Mucosa of rectum (tissue), 2 donors: ENCODE measurements around the gene ZC3H14.
A peak's percentile ranks its signal among the peaks of the same experiment; 100 is the strongest.

Experiments
- H3K27ac ChIP-seq, 2 donors: one replicate each; pipeline ENCODE4 v1.7.0; 2013; ENCODE audit warnings: inconsistent platforms in 2 of 2, low read depth in 2 of 2, low read length in 2 of 2
- H3K27me3 ChIP-seq, 2 donors: one replicate each; pipeline ENCODE4 v1.7.0; 2013; ENCODE audit warnings: low read length in 2 of 2; ENCODE audit not compliant: control insufficient read depth in 2 of 2, insufficient read depth in 2 of 2
- H3K36me3 ChIP-seq, 2 donors: one replicate each; pipeline ENCODE4 v1.7.0; 2013; ENCODE audit warnings: low read length in 2 of 2; ENCODE audit not compliant: control insufficient read depth in 2 of 2, insufficient read depth in 2 of 2
- H3K4me1 ChIP-seq, 2 donors: one replicate each; pipeline ENCODE4 v1.7.0; 2013; ENCODE audit warnings: low read length in 2 of 2, mild to moderate bottlenecking in 1 of 2; ENCODE audit not compliant: control insufficient read depth in 2 of 2, insufficient read depth in 2 of 2
- H3K4me3 ChIP-seq, 2 donors: one replicate each; pipeline ENCODE4 v1.7.0; 2013; ENCODE audit warnings: low read length in 2 of 2
- H3K9ac ChIP-seq, 2 donors: one replicate each; pipeline ENCODE4 v1.7.0; 2013; ENCODE audit warnings: low read length in 2 of 2, low read depth in 1 of 2, mild to moderate bottlenecking in 1 of 2
- H3K9me3 ChIP-seq, 2 donors: one replicate each; pipeline ENCODE4 v1.7.0; 2013; ENCODE audit warnings: low read length in 2 of 2; ENCODE audit not compliant: control insufficient read depth in 2 of 2
- donor health status: healthy.
- donor health status: Normal muscosa, but diverticular disease.

The ZC3H14 gene

GRCh38 chr14:88533064-88533602 lies 29.7 kb upstream of the ZC3H14 start:
- H3K9ac ChIP-seq, result no peak overlapping the region
- peaks cover 0 to 2% of the 10 kb centered on the region in 2 donors for H3K36me3 ChIP-seq

GRCh38 chr14:88535149-88535548 lies 27.7 kb upstream of the ZC3H14 start:
- H3K4me3 ChIP-seq, result no peak overlapping the region
- no peaks in the 10 kb centered on the region for H3K27me3 ChIP-seq
- peaks cover 25 to 33% of the 10 kb centered on the region in 2 donors for H3K4me1 ChIP-seq
- H3K27ac ChIP-seq, result peak overlapping the region; percentile 81 to 87
- H3K9me3 ChIP-seq, result no peaks in the 10 kb centered on the region
- no peak overlapping the region for H3K9ac ChIP-seq
- H3K36me3 ChIP-seq, result peaks cover 0 to 1% of the 10 kb centered on the region in 2 donors

More at GRCh38 chr14:88533064-88533602, 29.7 kb upstream of the ZC3H14 start:
- H3K4me1 ChIP-seq, result peaks cover 20 to 26% of the 10 kb centered on the region in 2 donors
- H3K4me3 ChIP-seq, result no peak overlapping the region
- H3K9me3 ChIP-seq, result no peaks in the 10 kb centered on the region
- no peaks in the 10 kb centered on the region for H3K27me3 ChIP-seq
- no peak overlapping the region for H3K27ac ChIP-seq

- Histone ChIP-seq H3K36me3 (no peaks in the 10 kb centered on the region), H3K9ac (no peak overlapping the region), H3K4me3 (no peak overlapping the region), H3K27me3 (no peaks in the 10 kb centered on the region), H3K9me3 (no peaks in the 10 kb centered on the region), H3K4me1 (peaks cover 25 to 33% of the 10 kb centered on the region in 2 donors), H3K27ac (peak overlapping the region; percentile 81 to 87)
Measured at GRCh38 chr14:88535813-88536212, 27.0 kb upstream of the ZC3H14 start.

GRCh38 chr14:88541324-88541723 lies 21.5 kb upstream of the ZC3H14 start:
- Histone ChIP-seq H3K27ac (peak overlapping the region in 1 of 2 donors; percentile 11), H3K4me3 (no peak overlapping the region), H3K9ac (no peak overlapping the region), H3K36me3 (peaks cover 3 to 5% of the 10 kb centered on the region in 2 donors), H3K27me3 (no peaks in the 10 kb centered on the region), H3K9me3 (no peaks in the 10 kb centered on the region), H3K4me1 (peaks cover 14 to 31% of the 10 kb centered on the region in 2 donors)

- H3K27ac ChIP-seq, result peak overlapping the region; percentile 73 to 88
- peak overlapping the region in 1 of 2 donors; percentile 39 for H3K9ac ChIP-seq
- no peaks in the 10 kb centered on the region for H3K27me3 ChIP-seq
- peak overlapping the region; percentile 4 to 28 for H3K4me3 ChIP-seq
- H3K4me1 ChIP-seq, result peaks cover 17 to 36% of the 10 kb centered on the region in 2 donors
- H3K9me3 ChIP-seq, result no peaks in the 10 kb centered on the region
- H3K36me3 ChIP-seq, result peaks cover 3 to 14% of the 10 kb centered on the region in 2 donors
Measured at GRCh38 chr14:88542857-88543795, 19.7 kb upstream of the ZC3H14 start.

- H3K9ac ChIP-seq, result no peak overlapping the region
- no peak overlapping the region for H3K4me3 ChIP-seq
- peak overlapping the region in 1 of 2 donors; percentile 29 for H3K27ac ChIP-seq
- H3K27me3 ChIP-seq, result no peaks in the 10 kb centered on the region
- H3K4me1 ChIP-seq, result peaks cover 13 to 40% of the 10 kb centered on the region in 2 donors
- no peaks in the 10 kb centered on the region for H3K9me3 ChIP-seq
- H3K36me3 ChIP-seq, result peaks cover 7 to 20% of the 10 kb centered on the region in 2 donors
Measured at GRCh38 chr14:88545256-88545655, 17.6 kb upstream of the ZC3H14 start.

GRCh38 chr14:88546621-88547385 lies 16.0 kb upstream of the ZC3H14 start:
- Histone ChIP-seq H3K9ac (peak overlapping the region in 1 of 2 donors; percentile 43), H3K4me1 (peaks cover 20 to 47% of the 10 kb centered on the region in 2 donors), H3K4me3 (no peak overlapping the region), H3K27me3 (peaks cover 0 to under 1% of the 10 kb centered on the region in 2 donors), H3K27ac (peak overlapping the region; percentile 77 to 80), H3K9me3 (no peaks in the 10 kb centered on the region), H3K36me3 (peaks cover 7 to 20% of the 10 kb centered on the region in 2 donors)

GRCh38 chr14:88547386-88547780 lies 15.5 kb upstream of the ZC3H14 start:
- H3K4me3 ChIP-seq, result no peak overlapping the region
- H3K9ac ChIP-seq, result peak overlapping the region in 1 of 2 donors; percentile 5
- no peaks in the 10 kb centered on the region for H3K9me3 ChIP-seq
- H3K36me3 ChIP-seq, result peaks cover 7 to 20% of the 10 kb centered on the region in 2 donors
- H3K27me3 ChIP-seq, result peaks cover 0 to 6% of the 10 kb centered on the region in 2 donors
- H3K27ac ChIP-seq, result peak overlapping the region; percentile 76 to 77
- peaks cover 21 to 53% of the 10 kb centered on the region in 2 donors for H3K4me1 ChIP-seq

- peak overlapping the region in 1 of 2 donors; percentile 81 for H3K4me3 ChIP-seq
Measured at GRCh38 chr14:88550078-88550477, 12.8 kb upstream of the ZC3H14 start.

More at GRCh38 chr14:88550078-88550477, 12.8 kb upstream of the ZC3H14 start:
- Histone ChIP-seq H3K9ac (no peak overlapping the region), H3K9me3 (no peaks in the 10 kb centered on the region), H3K27ac (no peak overlapping the region), H3K36me3 (peaks cover 4 to 19% of the 10 kb centered on the region in 2 donors), H3K4me1 (peaks cover 31 to 55% of the 10 kb centered on the region in 2 donors), H3K27me3 (peaks cover 0 to 6% of the 10 kb centered on the region in 2 donors)
